Measurements from ENCODE around the gene UST.

- TF ChIP-seq CTCF (conservative IDR thresholded peaks at IDR 0.05) (no peak), ZFX (IDR thresholded peaks at IDR 0.05) (no peak)
Measured at GRCh38 chr6:149093643-149094042, 346.8 kb downstream of the UST start.

All from C4-2B (cell line).